KG1 (cell line): ENCODE measurements around the gene STX12.

Experiments
- DNase-seq: peaks from one replicate; lab custom pipeline; 2025; lab: John Stamatoyannopoulos, UW

STX12 gene

DNA sequence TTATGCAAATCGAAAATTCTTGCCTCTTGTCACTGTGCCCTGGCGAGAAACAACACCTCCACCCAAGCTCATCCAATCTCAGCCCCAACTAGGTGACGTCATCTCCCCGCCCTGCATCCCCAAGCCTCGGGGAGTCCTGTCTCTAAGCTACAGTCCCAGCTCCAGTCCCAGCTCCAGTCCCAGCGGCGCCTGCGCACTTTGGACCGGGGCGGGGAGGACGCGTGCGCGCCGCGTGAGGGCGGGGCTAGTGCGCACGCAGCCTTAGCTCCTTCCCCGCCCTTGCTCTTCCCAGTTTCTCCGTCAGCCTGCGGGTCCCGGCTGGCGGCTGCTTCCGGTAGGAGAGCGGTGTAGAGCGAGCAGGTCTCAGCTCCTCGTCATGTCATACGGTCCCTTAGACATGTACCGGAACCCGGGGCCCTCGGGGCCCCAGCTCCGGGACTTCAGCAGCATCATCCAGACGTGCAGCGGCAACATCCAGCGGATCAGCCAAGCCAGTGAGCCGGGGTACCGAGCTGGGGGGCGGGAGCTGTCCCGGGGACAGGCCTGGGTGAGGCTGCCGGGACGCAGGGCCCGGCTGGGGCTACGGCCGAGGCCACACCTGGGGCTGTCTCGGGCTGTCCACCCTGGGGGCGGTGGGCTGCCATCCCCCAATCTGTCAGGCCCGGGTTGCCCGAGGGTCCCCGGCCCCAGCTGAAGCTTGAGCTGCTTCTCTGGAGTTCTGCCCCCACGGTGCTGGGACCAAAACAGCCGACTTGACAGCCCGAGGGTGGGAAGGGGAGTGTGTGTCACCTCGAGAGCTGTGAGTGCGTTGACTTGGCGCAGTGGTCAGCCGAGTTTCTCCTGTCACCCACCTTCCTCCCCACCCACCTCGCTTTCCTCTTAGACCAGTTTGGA lies at the start of gene STX12:
TSS of gene STX12 (plus strand) at position 288 of the 894 bp plus-strand sequence. CDS start at position 377, 89 bp downstream.
- peak; percentile 92 for DNase-seq

DNA sequence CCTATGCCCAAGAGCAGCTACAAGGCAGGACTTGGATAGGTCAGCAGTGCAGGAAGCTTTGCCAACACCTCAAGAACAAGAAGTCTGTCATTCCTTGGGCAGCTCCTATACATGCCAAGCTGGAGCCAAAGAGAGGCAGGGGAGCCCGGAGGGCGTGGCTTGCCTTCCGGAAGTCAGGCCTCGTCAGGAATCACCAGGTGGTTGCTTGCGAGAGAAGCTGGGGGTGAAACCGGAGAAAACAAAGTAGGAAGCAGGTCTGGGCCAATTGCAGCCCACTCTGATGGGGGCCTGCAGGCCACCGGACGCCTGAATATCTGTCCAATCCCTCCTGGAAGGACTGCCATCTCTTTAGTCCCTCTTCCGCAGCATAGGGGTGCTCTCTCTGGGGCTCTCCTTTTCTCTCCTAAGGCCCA lies 48.1 kb upstream of the STX12 start:
- DNase-seq: no peak

DNA sequence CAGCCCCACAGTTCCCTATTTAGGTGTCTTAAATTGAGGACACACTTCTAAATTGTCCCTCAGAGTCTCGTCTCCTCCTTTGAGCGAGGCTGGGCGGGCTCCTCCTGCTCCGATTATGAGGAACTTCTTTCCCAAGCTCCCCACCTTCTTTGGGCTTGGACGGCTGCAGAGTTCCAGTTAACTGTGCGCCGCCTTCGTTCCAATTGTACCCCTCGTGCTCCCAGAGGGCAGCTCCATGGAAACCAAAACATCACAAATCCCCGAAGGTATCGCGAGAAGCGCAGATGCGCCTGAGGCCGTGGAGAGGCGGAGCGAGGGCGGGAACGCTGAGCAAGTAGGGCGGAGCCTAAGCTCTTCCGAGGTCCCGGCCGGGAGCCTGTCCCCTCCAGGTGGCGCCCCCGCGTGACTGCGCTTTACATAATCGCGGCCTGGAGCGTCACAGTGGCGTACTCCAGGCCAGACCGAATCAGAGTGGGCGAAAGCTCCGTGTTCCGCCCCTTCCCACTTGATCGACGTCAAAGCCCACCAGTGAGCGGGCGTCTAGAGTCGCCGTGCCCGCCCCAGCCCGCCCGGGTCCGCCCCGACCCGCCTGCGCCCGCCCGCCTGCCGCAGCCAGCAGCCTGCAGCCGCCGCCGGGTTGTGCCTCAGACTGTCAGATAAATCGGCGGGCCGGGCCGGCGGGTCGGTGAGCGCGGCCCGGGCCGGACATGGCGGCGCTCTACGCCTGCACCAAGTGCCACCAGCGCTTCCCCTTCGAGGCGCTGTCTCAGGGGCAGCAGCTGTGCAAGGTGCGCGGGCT lies 47.4 kb upstream of the STX12 start, which contains the start of gene FAM76A:
TSS of gene FAM76A (plus strand) at position 588 of the 799 bp plus-strand sequence. CDS start at position 708, 120 bp downstream.
- peak; percentile 97 for DNase-seq

GRCh38 chr1:27726173-27727044 lies 46.6 kb upstream of the STX12 start:
- peak; percentile 18 for DNase-seq

- no peak for DNase-seq
These were observed 45.9 kb upstream of the STX12 start for GRCh38 chr1:27727126-27727525.

DNA sequence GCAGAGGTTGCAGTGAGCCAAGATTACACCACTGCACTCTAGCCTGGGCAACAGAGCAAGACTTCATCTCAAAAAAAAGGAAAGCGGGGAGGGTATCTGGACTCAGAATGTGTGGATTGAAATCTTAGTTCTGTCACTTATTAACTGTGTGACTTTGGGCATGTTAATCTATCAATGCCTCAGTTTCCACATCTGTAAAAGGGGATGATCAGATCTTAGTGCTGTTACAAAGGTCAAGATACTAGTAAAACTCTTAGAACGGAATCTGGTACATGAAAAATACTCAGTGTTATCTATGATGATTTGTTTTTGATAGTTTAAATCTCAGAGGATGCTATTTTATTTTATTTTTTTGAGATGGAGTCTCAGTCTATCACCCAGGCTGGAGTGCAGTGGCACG lies 36.8 kb upstream of the STX12 start:
- no peak for DNase-seq

GRCh38 chr1:27741121-27741520 lies 31.9 kb upstream of the STX12 start:
- no peak for DNase-seq

GRCh38 chr1:27744556-27744955 lies 28.5 kb upstream of the STX12 start:
- no peak for DNase-seq

- DNase-seq: no peak
These were observed 27.6 kb upstream of the STX12 start for GRCh38 chr1:27745466-27745865.

- no peak for DNase-seq
These were observed 20.7 kb upstream of the STX12 start for GRCh38 chr1:27752360-27752759.

DNA sequence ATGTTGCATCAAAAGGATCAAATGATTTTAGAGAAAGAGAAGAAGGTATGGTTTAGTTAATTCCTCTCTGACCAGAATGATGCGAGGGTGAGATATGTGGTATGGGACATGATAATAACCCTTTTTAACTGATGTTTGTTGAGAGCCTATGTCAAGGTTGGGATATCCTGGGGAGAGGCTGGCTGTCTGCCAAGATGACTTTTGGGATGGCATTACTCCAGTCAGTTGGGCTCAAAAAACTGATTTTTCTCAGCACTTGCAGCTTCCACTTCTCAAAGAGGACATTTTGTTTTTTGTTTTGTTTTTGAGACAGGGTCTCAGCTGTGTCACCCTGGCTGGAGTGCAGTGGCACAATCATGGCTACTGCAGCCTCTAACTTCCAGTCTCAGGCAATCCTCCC lies 17.7 kb upstream of the STX12 start:
- DNase-seq: no peak

DNA sequence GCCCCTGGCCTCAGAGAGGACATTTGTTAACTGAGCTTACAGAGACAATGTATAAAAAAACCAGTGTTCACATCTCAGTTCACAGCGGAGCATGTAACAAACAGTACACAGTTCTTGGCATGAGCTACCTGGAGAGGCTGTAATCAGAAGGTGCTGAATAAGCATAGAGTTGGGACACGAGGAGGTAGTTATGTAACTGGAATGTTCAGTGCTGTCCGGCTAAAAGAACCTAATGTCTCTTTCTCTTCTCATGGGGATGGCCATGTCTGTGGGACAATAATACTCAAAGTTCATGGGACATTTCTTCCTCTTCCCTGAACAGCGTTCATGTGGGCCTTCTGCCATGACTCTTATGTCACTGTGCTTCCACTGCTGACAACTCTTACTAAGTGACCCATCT lies 17.2 kb upstream of the STX12 start:
- DNase-seq: no peak

DNA sequence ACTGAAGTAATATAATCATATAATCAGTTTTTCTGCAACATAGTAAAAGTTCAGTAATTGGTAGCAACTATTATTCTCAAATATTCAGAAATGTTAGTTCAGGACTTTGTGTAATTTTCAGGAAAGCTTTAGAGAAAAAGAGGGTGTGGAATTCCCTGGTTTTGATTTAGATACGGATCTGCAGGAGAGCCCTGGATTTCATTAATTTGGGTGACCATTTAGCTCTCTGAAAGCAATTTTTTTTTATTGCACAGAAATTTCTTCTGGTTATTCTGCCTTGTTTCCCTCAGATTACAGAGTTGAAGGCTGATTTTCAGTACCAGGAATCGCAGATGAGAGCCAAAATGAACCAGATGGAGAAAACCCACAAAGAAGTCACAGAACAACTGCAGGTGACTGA lies 13.8 kb upstream of the STX12 start:
- DNase-seq: no peak

GRCh38 chr1:27760426-27760825 lies 12.6 kb upstream of the STX12 start:
- no peak for DNase-seq

DNA sequence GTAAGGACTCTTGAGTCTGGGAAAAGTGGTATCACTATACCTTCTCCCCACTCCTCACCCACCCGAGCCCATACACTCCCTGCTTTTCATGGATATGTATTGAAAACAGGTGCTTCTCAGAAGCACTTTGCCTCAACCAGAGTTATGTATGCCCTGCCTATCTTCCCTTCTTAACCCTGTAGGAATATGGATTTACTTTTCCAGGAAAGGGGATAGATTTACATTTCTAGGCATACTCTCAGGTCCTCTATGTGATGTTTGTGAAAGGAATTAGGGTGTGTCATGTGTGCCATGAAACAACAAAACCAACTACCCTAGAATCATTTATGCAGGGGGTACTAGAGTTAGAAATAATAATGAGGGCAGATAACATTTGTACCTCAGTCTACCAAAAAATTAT lies 11.0 kb upstream of the STX12 start:
- no peak for DNase-seq

DNA sequence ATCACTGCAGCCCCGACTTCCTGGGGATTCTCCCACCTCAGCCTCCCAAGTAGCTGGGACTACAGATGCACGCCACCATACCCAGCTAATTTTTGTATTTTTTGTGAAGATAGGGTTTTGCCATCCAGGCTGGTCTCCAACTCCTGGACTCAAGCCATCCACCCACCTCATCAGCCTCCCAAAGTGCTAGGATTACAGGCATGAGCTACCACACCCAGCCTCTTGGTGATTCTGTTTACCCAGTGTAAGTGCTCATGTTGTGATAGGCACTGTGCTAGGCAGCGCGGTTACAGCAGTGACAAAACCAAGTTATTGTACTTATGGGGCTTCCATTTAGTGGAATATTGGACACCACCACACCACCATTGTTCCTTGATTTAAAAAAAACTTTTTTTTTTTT lies 9.7 kb upstream of the STX12 start:
- no peak for DNase-seq

DNA sequence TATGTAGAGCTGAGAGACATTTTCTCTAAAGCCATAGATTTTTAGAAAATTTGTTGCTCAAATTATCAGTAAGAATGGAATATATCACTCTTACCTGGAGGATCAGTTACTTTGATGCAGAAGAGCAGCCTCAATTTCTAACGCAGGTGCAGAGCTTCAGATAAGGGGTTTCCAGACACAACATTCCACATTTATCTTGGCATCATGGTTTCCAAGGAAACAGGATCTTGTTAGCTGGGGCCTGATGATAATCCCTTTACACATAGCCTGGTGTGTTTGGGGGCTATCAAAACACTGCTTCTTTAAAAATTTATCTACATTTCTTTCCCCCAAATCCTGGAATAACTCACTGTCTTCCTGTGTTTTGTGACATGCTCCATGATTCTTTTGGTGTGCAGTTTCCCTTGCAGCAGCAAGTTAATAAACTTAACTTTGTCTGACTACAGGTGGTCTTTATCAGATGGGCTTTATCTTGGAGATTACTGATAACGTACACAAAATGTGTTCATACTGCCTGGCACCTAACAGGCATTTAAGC lies 2.7 kb upstream of the STX12 start:
- no peak for DNase-seq

GRCh38 chr1:27772036-27772931 lies 735 bp upstream of the STX12 start:
- no peak for DNase-seq

GRCh38 chr1:27773826-27774445 lies 917 bp downstream of the STX12 start:
- no peak for DNase-seq

DNA sequence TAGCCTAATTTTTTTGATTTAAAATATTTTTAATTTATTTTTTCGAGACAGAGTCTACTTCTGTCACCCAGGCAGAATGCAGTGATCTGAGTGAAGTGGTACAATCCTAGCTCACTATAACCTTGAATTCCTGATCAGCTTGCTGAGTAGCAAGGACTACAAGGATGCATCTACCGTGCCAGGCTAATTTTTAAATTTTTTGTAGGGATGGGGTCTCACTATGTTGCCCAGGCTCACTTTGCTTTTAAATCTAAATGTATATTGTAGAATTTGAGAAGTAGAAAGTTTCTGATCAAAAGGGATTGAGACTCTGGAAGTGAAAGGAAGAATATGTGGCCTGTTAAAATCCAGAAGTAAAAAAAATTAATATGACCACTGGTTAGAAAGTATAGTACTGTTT lies 1.6 kb downstream of the STX12 start:
- DNase-seq: no peak
